ENCODE measurements around the gene HRH2.

GRCh38 chr5:175731172-175731571 is 73.3 kb downstream of the HRH2 start:
- TF ChIP-seq POLR2A (IDR thresholded peaks at IDR 0.05) (no peak), CTCF (IDR thresholded peaks at IDR 0.05) (no peak)
